ENCODE results near the gene FECH. TPM values are rescaled to one million over a fixed set of nuclear protein-coding genes. Genes with fewer than 3 reads are reported as not detected.
"Not testable (repeated sequence)": the region's sequence is repeated elsewhere in the genome, so short reads cannot be mapped to it uniquely, and the experiment has no call there.

FECH gene
- total RNA-seq, 1 experiment from 2014 or later, result 12.6 TPM

DNA sequence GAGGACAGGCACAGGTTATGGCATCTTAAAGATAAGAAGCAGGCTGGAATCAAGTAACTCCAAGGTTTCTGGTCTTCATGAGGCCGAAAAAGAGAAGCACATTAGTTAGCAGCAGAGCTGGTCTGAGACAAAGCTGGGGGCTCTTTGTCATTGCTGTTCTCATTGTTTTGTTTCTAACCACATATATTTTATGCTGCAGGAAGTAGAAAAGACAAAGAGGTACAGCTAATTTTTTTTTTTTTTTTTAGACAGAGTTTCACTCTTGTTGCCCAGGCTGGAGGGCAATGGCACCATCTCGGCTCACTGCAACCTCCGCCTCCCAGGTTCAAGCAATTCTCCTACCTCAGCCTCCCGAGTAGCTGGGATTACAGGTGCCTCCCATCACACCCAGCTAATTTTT, 6.2 kb upstream of the FECH start:
- not testable (repeated sequence) for H3K36me3 ChIP-seq; H3K27ac ChIP-seq; H3K9me3 ChIP-seq (replicated peaks); DNase-seq; H3K4me3 ChIP-seq; H3K27me3 ChIP-seq; H3K4me1 ChIP-seq

- H3K36me3 ChIP-seq, result no peaks in the 10 kb centered on the region
- no peaks in the 10 kb centered on the region for H3K9me3 ChIP-seq (replicated peaks)
- H3K4me3 ChIP-seq, result no peak overlapping the region
- 0 out of 2 replicates have a peak, but pooled peaks cover 2% of the 10 kb centered on the region for H3K4me1 ChIP-seq
- no peaks in the 10 kb centered on the region for H3K27me3 ChIP-seq
- no peak overlapping the region for H3K27ac ChIP-seq
- no peak for DNase-seq
Observed at GRCh38 chr18:57589161-57589560, 2.7 kb upstream of the FECH start.

- Histone ChIP-seq H3K4me1 (0 out of 2 replicates have a peak, but pooled peaks cover 2% of the 10 kb centered on the region), H3K27me3 (no peaks in the 10 kb centered on the region), H3K27ac (no peak overlapping the region; the same call in 1 of the 2 replicates), H3K4me3 (peak overlapping the region; percentile 92), H3K9me3 (replicated peaks) (no peaks in the 10 kb centered on the region), H3K36me3 (no peaks in the 10 kb centered on the region)
- DNase-seq, result no peak
Observed at GRCh38 chr18:57587098-57587661, 678 bp upstream of the FECH start.

- Histone ChIP-seq H3K27ac (peak overlapping the region; percentile 36; the same call in 1 of the 2 replicates), H3K27me3 (no peaks in the 10 kb centered on the region), H3K36me3 (no peaks in the 10 kb centered on the region)
Observed at GRCh38 chr18:57585855-57586250, 649 bp downstream of the FECH start.

DNA sequence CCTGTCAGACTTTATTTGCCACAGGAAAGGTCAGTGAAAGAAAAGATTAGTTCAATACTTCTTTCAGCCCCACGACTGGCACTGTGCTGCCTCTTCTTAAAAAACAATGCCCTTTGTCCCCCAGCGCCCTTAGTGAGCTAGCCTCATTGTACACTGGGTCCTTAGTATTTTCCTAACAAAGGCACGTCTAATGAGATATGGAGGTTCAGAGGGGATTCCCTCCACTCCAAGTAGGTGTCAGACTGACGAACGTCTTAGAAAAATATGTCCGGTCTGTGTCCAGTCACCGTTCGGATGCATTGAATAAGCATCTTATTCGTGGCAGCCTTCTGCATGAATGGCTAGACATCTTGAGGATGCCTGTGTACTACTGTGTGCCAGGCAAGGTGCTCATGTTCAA, 1.1 kb downstream of the FECH start:
- Histone ChIP-seq H3K4me1 (0 out of 2 replicates have a peak, but pooled peaks cover 2% of the 10 kb centered on the region), H3K27ac (no peak overlapping the region), H3K36me3 (no peaks in the 10 kb centered on the region), H3K4me3 (peak overlapping the region; percentile 92), H3K27me3 (no peaks in the 10 kb centered on the region), H3K9me3 (replicated peaks) (no peaks in the 10 kb centered on the region)
- DNase-seq, result peak in 1 of 2 experiments; percentile 4

More at GRCh38 chr18:57585855-57586250, 649 bp downstream of the FECH start:
- Histone ChIP-seq H3K4me1 (0 out of 2 replicates have a peak, but pooled peaks cover 2% of the 10 kb centered on the region), H3K9me3 (replicated peaks) (no peaks in the 10 kb centered on the region), H3K4me3 (peak overlapping the region; percentile 92)
- DNase-seq, result peak in 1 of 2 experiments; percentile 6

DNA sequence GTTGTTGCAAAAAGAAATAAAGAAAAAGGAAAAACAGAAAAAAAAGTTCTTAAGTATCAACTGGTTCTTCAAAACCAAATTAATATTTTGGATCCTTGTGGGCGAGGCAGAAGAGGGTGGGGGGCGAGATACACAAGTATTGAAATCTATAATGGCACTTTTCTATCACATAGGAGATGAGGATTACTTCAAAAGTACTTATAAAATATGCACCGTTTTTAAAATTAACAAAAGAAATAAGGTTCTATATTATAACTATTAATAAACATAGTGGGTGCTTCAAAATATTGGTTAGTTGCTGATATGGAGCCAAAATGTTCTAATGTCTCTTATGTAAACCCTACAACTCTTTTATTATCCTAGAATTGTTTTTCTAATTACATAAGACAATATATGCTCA, 2.1 kb downstream of the FECH start:
- Histone ChIP-seq H3K4me1 (0 out of 2 replicates have a peak, but pooled peaks cover 2% of the 10 kb centered on the region), H3K27ac (no peak overlapping the region), H3K36me3 (no peaks in the 10 kb centered on the region), H3K4me3 (no peak overlapping the region), H3K9me3 (replicated peaks) (no peaks in the 10 kb centered on the region), H3K27me3 (no peaks in the 10 kb centered on the region)
- DNase-seq, result no peak

- Histone ChIP-seq H3K9me3 (replicated peaks) (no peaks in the 10 kb centered on the region), H3K36me3 (no peaks in the 10 kb centered on the region), H3K27me3 (no peaks in the 10 kb centered on the region), H3K4me3 (no peak overlapping the region), H3K27ac (no peak overlapping the region), H3K4me1 (0 out of 2 replicates have a peak, but pooled peaks cover 2% of the 10 kb centered on the region)
- no peak for DNase-seq
Observed at GRCh38 chr18:57583297-57583835, 3.1 kb downstream of the FECH start.

DNA sequence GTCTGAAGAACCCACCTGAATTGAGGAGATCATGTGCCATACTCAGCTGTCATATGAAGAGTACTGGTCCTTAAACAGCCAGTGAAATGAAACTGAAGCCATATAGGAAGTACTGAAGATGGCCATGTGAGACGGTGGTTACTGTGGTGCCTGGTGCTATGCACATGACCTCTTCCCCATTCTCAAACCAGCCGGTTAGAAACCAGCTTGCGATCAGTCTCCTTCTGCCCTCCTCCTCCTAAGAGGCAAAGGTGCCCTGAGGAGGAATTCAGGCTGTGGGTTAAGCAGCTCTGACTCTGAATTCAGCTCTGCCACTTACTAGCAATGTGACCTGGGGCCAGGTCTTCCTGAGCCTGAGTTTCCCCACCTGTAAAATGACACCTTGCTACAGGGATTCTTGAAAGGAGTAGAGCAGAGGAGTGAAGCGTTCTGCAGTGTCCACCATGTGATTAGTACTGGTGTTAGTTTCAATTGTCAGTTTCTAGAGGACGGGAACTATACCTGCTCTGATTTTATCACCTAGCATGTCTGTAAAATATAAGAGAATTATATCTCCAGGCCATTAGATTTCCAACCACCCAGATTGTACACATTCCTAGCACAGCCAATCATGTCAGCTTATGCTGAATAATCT, 5.1 kb downstream of the FECH start:
- no peaks in the 10 kb centered on the region for H3K27me3 ChIP-seq
- no peaks in the 10 kb centered on the region for H3K9me3 ChIP-seq (replicated peaks)
- DNase-seq, result no peak
- H3K4me1 ChIP-seq, result 0 out of 2 replicates have a peak, but pooled peaks cover 2% of the 10 kb centered on the region
- no peak overlapping the region for H3K4me3 ChIP-seq
- no peaks in the 10 kb centered on the region for H3K36me3 ChIP-seq
- no peak overlapping the region for H3K27ac ChIP-seq

GRCh38 chr18:57579934-57580333, 6.6 kb downstream of the FECH start:
- H3K4me1 ChIP-seq, result no peaks in the 10 kb centered on the region
- no peak overlapping the region for H3K4me3 ChIP-seq
- no peaks in the 10 kb centered on the region for H3K27me3 ChIP-seq

DNA sequence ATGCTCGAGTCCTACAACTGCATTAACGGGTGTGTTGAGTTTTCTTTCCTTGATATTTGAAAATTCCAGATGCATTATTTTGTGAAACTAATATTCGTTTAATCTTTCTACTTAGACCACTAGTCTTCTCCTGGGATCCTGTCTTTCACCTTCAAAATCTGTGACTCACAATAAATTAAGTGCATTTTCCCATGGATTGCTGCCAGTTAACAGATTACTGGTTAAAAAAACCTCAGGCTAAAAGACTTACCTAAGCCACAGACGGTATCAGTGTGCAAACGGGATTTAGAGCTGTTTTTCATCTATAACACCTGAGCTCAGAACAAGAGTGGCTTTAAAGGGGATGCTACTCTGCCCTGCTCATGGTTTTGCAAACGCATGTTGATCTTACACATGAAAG, 10.2 kb downstream of the FECH start:
- Histone ChIP-seq H3K27me3 (no peaks in the 10 kb centered on the region), H3K4me3 (no peak overlapping the region), H3K4me1 (no peaks in the 10 kb centered on the region), H3K9me3 (replicated peaks) (no peaks in the 10 kb centered on the region), H3K36me3 (no peaks in the 10 kb centered on the region), H3K27ac (no peak overlapping the region)
- no peak for DNase-seq

More at GRCh38 chr18:57579934-57580333, 6.6 kb downstream of the FECH start:
- H3K9me3 ChIP-seq (replicated peaks), result no peaks in the 10 kb centered on the region
- H3K36me3 ChIP-seq, result no peaks in the 10 kb centered on the region
- DNase-seq, result no peak
- H3K27ac ChIP-seq, result no peak overlapping the region

DNA sequence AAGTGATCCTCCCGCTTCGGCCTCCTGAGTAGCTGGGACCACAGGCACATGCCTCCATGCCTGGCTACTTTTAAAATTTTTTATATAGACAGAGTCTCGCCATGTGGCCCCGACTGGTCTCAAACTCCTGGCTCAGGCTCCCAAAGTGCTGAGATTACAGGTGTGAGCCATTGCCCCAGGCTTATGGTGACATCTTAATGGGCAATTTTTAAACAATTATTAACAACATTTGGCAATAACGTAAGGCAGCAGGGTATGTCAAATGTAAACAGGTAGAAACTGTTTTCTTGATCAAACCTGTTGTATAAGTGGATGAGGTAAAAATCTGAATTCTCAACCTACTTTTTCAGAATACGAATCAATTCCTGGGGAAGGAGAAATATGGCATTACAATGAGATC, 11.0 kb downstream of the FECH start:
- H3K27me3 ChIP-seq, result no peaks in the 10 kb centered on the region
- H3K27ac ChIP-seq, result no peak overlapping the region
- H3K36me3 ChIP-seq, result no peaks in the 10 kb centered on the region
- no peak for DNase-seq
- H3K4me3 ChIP-seq, result no peak overlapping the region
- H3K9me3 ChIP-seq (replicated peaks), result no peaks in the 10 kb centered on the region
- no peaks in the 10 kb centered on the region for H3K4me1 ChIP-seq

DNA sequence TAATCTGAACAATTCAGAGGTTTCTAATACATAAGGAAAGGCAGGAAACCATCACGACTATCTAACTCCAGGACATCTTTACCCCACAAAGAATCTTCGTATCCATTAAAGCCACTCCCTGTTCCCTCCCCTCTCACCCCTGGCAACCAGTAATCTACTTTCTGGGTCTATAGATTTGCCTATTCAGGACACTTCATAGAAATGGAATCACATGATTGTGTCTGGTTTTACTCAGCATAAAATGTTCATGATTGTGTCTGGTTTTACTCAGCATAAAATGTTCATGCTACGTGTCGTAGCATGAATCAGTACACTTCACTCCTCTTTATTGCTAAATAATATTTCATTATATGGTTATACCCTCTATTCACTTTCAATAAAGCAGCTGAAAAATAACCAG, 11.6 kb downstream of the FECH start:
- Histone ChIP-seq H3K4me3 (no peak overlapping the region), H3K9me3 (replicated peaks) (no peaks in the 10 kb centered on the region), H3K27me3 (no peaks in the 10 kb centered on the region), H3K36me3 (no peaks in the 10 kb centered on the region), H3K27ac (no peak overlapping the region), H3K4me1 (no peaks in the 10 kb centered on the region)
- DNase-seq, result no peak

- no peak overlapping the region for H3K4me3 ChIP-seq
- H3K27ac ChIP-seq, result no peak overlapping the region
- H3K4me1 ChIP-seq, result no peaks in the 10 kb centered on the region
- no peaks in the 10 kb centered on the region for H3K9me3 ChIP-seq (replicated peaks)
- no peaks in the 10 kb centered on the region for H3K27me3 ChIP-seq
- peak in 1 of 2 experiments; percentile 6 for DNase-seq
- H3K36me3 ChIP-seq, result no peaks in the 10 kb centered on the region
Observed at GRCh38 chr18:57570162-57570561, 16.3 kb downstream of the FECH start.

DNA sequence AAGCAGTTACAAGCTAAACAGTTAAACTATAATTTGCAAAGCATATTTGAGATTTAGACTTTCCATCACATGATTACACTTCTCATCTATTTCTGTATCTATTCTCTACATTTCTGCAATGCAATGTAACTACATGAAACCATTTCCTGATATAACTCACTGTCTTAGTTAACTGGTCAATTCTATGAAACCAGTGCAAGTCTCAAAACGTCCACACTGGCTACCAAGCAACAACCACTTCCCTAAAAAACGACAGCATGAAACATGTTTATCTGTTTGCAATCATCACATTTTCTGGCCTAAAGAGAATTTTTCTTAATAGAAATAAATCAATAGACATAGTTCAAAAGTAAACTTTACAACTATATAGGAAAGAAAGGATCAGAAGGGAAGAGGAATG, 17.4 kb downstream of the FECH start:
- Histone ChIP-seq H3K4me1 (no peaks in the 10 kb centered on the region), H3K4me3 (no peak overlapping the region), H3K36me3 (no peaks in the 10 kb centered on the region), H3K9me3 (replicated peaks) (no peaks in the 10 kb centered on the region), H3K27ac (no peak overlapping the region), H3K27me3 (no peaks in the 10 kb centered on the region)
- no peak for DNase-seq

DNA sequence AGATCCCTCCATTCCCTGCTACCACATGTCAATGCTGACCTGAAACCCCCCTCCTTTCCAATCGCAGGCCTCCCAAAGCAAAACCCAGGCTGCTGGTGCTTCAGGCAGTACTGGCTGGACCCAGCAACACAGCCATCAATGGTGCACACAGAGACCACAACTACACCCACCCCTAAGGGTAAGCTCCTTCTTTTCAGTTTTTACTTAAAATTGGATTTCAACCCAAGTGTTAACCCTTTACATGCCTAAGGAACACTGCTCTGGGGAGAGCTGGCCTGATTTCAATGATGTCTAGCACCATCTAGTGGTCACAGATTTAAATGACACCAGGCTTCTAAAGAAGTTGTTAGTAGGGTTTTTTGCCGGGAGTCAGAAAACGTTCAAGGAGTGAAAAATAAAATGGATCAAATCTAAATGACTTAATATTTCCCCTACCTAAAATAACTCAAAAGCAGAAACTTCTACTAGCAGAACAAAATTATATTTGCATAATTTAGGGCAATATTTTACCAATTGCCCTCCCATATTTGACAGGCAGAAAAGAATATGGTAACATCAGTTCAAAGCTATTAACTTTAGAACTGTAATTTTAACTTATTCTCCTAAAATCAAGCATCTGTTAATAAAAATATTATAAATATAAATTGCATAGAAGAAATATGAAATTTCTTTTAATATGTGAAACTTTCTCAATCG, 24.6 kb downstream of the FECH start:
- DNase-seq, result peak; percentile 11 to 61
- Histone ChIP-seq H3K4me3 (no peak overlapping the region), H3K4me1 (no peaks in the 10 kb centered on the region), H3K27me3 (no peaks in the 10 kb centered on the region), H3K36me3 (no peaks in the 10 kb centered on the region), H3K27ac (no peak overlapping the region), H3K9me3 (replicated peaks) (no peaks in the 10 kb centered on the region)
